Measurements from ENCODE around the gene KYNU. TPM values are rescaled to one million over a fixed set of nuclear protein-coding genes. Genes with fewer than 3 reads are reported as not detected.
"Not testable (repeated sequence)": the region's sequence is repeated elsewhere in the genome, so short reads cannot be mapped to it uniquely, and the experiment has no call there.

The KYNU gene
- total RNA-seq, 1 donor from 2014 or later: 2.3 TPM

DNA sequence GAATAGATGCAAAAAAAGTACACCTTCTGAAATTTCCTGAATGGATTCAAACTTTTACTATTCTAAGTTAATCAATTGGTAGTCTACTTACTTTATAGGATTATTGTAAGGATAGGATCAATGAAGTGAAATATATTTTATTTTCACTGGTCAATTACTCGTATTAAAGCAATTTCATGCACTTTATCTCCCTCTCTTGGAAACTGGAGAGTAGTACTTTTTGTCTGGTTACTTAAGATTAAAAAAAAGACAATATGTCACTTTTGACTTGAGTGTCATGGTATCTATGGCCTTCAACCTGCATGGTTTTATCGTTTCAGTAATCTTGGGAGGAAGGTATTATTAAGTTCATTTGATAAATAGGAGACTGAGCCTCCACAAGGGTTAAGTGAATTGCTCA is 1.0 kb upstream of the KYNU start:
- Histone ChIP-seq H3K4me3 (no peak overlapping the region), H3K36me3 (no peaks in the 10 kb centered on the region), H3K27ac (no peak overlapping the region), H3K27me3 (no peaks in the 10 kb centered on the region), H3K4me1 (no peaks in the 10 kb centered on the region), H3K9me3 (no peaks in the 10 kb centered on the region)
- intact Hi-C loops (cut with DNase I): no loop called here
- DNase-seq (ENCODE audit: low spot score in 2 of 2): no peak
- TF ChIP-seq, protein P1, sequence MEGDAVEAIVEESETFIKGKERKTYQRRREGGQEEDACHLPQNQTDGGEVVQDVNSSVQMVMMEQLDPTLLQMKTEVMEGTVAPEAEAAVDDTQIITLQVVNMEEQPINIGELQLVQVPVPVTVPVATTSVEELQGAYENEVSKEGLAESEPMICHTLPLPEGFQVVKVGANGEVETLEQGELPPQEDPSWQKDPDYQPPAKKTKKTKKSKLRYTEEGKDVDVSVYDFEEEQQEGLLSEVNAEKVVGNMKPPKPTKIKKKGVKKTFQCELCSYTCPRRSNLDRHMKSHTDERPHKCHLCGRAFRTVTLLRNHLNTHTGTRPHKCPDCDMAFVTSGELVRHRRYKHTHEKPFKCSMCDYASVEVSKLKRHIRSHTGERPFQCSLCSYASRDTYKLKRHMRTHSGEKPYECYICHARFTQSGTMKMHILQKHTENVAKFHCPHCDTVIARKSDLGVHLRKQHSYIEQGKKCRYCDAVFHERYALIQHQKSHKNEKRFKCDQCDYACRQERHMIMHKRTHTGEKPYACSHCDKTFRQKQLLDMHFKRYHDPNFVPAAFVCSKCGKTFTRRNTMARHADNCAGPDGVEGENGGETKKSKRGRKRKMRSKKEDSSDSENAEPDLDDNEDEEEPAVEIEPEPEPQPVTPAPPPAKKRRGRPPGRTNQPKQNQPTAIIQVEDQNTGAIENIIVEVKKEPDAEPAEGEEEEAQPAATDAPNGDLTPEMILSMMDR (IDR thresholded peaks at IDR 0.05): no peak

GRCh38 chr2:142878031-142878678 is 691 bp downstream of the KYNU start:
- no peak overlapping the region for H3K27ac ChIP-seq
- no peak overlapping the region for H3K4me3 ChIP-seq
- no peaks in the 10 kb centered on the region for H3K27me3 ChIP-seq
- TF ChIP-seq, protein P1 (IDR thresholded peaks at IDR 0.05): no peak
- intact Hi-C loops (cut with DNase I): no loop called here
- no peaks in the 10 kb centered on the region for H3K36me3 ChIP-seq
- no peak for DNase-seq (ENCODE audit: low spot score in 2 of 2)
- H3K9me3 ChIP-seq: no peaks in the 10 kb centered on the region
- H3K4me1 ChIP-seq: no peaks in the 10 kb centered on the region

DNA sequence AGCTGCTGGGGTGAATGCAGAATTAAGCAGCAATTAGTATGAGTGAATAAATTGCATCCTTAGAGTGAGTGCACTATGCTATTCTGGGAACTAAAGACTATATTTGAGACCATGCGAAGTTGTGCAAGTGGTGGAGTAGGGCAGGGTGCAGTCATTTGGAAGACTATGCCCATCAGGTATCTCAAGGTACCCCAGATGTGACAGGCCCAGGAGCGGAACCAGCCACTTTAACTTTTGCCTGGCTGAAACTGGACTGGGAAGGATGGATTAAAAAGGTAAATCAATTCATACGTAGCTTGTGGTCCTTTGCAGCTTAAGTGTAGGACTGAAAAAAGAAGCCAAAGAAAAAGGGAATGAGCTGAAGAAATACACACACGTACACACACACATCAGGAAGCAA is 1.7 kb downstream of the KYNU start:
- intact Hi-C loops (cut with DNase I): no loop called here
- H3K4me3 ChIP-seq: no peak overlapping the region
- H3K4me1 ChIP-seq: no peaks in the 10 kb centered on the region
- H3K27ac ChIP-seq: no peak overlapping the region
- TF ChIP-seq, protein P1 (IDR thresholded peaks at IDR 0.05): no peak
- H3K27me3 ChIP-seq: no peaks in the 10 kb centered on the region
- no peaks in the 10 kb centered on the region for H3K36me3 ChIP-seq
- H3K9me3 ChIP-seq: no peaks in the 10 kb centered on the region
- no peak for DNase-seq (ENCODE audit: low spot score in 2 of 2)

DNA sequence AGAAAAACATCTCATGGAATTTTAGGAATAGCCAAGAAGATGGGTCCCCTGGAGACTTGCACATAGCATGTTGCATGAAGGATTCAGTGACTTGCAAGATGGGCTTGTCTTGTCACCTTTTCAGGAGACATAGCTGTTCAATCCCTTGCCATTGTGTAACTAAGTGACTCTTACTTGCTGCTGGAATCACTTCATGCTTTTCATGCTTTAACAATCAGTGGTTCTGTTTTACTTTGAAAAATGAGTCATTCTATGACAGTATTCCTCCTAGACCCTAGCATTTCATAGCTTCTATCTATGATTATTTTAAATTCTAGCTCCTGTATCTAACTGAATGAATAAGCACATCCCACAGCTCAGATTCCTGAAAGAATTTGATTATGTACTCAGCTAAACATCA is 2.8 kb downstream of the KYNU start:
- TF ChIP-seq, protein P1 (IDR thresholded peaks at IDR 0.05): no peak
- DNase-seq (ENCODE audit: low spot score in 2 of 2): no peak
- Histone ChIP-seq H3K9me3 (no peaks in the 10 kb centered on the region), H3K36me3 (no peaks in the 10 kb centered on the region), H3K4me1 (no peaks in the 10 kb centered on the region), H3K27me3 (no peaks in the 10 kb centered on the region), H3K4me3 (no peak overlapping the region), H3K27ac (no peak overlapping the region)
- intact Hi-C loops (cut with DNase I): no loop called here

- TF ChIP-seq, protein P1 (IDR thresholded peaks at IDR 0.05): no peak
- no peaks in the 10 kb centered on the region for H3K9me3 ChIP-seq
- intact Hi-C loops (cut with DNase I): no loop called here
- DNase-seq (ENCODE audit: low spot score in 2 of 2): no peak
- no peaks in the 10 kb centered on the region for H3K36me3 ChIP-seq
- H3K4me1 ChIP-seq: no peaks in the 10 kb centered on the region
- H3K4me3 ChIP-seq: no peak overlapping the region
- no peak overlapping the region for H3K27ac ChIP-seq
- H3K27me3 ChIP-seq: no peaks in the 10 kb centered on the region
Measured at GRCh38 chr2:142881619-142882018, 4.2 kb downstream of the KYNU start.

DNA sequence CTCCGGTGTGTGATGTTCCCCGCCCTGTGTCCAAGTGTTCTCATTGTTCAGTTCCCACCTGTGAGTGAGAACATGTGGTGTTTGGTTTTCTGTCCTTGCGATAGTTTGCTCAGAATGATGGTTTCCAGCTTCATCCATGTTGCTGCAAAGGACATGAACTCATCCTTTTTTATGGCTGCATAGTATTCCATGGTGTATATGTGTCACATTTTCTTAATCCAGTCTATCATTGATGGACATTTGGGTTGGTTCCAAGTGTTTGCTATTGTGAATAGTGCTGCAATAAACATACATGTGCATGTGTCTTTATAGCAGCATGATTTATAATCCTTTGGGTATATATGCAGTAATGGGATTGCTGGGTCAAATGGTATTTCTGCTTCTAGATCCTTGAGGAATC is 5.0 kb downstream of the KYNU start:
- H3K27me3 ChIP-seq; H3K27ac ChIP-seq; H3K4me1 ChIP-seq; intact Hi-C loops (cut with DNase I); DNase-seq (ENCODE audit: low spot score in 2 of 2); H3K4me3 ChIP-seq; H3K9me3 ChIP-seq; H3K36me3 ChIP-seq: not testable (repeated sequence)
